ENCODE measurements around the gene LARGE1.

DNA sequence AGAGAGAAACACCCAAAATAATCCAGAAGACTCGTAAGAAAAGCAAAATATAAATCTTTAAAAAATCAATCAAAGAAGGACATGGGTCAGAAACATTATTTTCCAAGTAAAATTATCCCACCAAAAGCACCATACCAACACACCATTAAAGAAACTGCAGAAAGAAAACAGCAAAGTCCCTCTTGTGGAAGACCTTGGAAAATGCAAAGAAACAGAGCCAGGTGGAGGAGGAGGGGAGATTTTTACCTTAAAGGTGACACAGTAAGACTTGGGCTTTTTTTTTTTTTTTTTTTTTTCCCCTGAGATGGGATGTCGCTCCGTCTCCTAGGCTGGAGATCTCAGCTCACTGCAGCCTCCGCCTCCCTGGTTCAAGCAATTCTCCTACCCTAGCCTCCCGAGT, 123.8 kb downstream of the LARGE1 start:
- TF ChIP-seq ZNF589 (CRISPR knock-in tag; IDR thresholded peaks at IDR 0.05; ENCODE audit: low read depth), result no peak
- TF ChIP-seq TEAD2 (tag; IDR thresholded peaks at IDR 0.05), result no peak
- TF ChIP-seq SIN3A (IDR thresholded peaks at IDR 0.05; ENCODE audit: borderline replicate concordance in 2 of 2, control insufficient read depth in 1 of 2, low read depth in 2 of 2, low read length in 2 of 2), result no peak
- TF ChIP-seq MAZ (CRISPR knock-in tag; conservative IDR thresholded peaks at IDR 0.05 in 1 of 2, IDR thresholded peaks at IDR 0.05 in 1 of 2), result no peak
- no peak for TF ChIP-seq FOXK1 (CRISPR knock-in tag; IDR thresholded peaks at IDR 0.05; ENCODE audit: borderline replicate concordance)
- no peak for TF ChIP-seq BHLHE40 (IDR thresholded peaks at IDR 0.05; ENCODE audit: low read length)
- TF ChIP-seq MEF2A (IDR thresholded peaks at IDR 0.05; ENCODE audit: control insufficient read depth, low read depth, low read length), result no peak
- no peak for TF ChIP-seq CEBPG (CRISPR knock-in tag; IDR thresholded peaks at IDR 0.05)
- TF ChIP-seq CEBPG (tag; conservative IDR thresholded peaks at IDR 0.05 in 1 of 2, IDR thresholded peaks at IDR 0.05 in 1 of 2), result no peak
- no peak for TF ChIP-seq PHB2 (IDR thresholded peaks at IDR 0.05; ENCODE audit: low read depth)
- TF ChIP-seq, protein P1, sequence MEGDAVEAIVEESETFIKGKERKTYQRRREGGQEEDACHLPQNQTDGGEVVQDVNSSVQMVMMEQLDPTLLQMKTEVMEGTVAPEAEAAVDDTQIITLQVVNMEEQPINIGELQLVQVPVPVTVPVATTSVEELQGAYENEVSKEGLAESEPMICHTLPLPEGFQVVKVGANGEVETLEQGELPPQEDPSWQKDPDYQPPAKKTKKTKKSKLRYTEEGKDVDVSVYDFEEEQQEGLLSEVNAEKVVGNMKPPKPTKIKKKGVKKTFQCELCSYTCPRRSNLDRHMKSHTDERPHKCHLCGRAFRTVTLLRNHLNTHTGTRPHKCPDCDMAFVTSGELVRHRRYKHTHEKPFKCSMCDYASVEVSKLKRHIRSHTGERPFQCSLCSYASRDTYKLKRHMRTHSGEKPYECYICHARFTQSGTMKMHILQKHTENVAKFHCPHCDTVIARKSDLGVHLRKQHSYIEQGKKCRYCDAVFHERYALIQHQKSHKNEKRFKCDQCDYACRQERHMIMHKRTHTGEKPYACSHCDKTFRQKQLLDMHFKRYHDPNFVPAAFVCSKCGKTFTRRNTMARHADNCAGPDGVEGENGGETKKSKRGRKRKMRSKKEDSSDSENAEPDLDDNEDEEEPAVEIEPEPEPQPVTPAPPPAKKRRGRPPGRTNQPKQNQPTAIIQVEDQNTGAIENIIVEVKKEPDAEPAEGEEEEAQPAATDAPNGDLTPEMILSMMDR (IDR thresholded peaks at IDR 0.05 in 2 of 3, conservative IDR thresholded peaks at IDR 0.05 in 1 of 3; ENCODE audit: insufficient read depth in 2 of 3, low read depth in 1 of 3, low read length in 3 of 3), result no peak
- no peak for TF ChIP-seq SPI1 (IDR thresholded peaks at IDR 0.05; ENCODE audit: borderline replicate concordance, low read depth, low read length)

Data from K562 (cell line).